ENCODE measurements around the gene ANO4.

The ANO4 gene

DNA sequence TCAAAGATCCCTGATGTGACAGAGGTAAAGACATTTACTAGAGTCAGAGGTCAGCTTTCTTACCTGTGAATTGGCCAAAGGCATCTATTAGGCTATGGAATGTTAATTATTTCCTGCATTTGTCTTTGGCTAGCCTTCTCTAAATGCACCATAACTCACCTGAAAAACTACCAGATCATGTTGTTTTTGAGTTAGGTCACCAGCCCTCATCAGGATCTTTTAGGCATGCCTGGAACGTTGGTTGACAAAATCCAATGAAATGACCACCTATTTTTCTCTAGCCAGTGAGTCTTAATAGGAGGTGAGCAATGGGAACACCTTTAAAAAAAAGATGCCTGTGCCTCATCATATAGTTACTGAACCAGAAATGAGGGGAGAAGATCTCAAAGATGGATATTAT lies 46.2 kb downstream of the ANO4 start:
- no peak overlapping the region for H3K27ac ChIP-seq (replicated peaks)
- peaks cover 9% of the 10 kb centered on the region for H3K27me3 ChIP-seq (ENCODE audit: insufficient read depth, poor library complexity, severe bottlenecking)
- no peak overlapping the region for H3K4me3 ChIP-seq (replicated peaks; ENCODE audit: insufficient read depth, low read length)
- no peak for DNase-seq (ENCODE audit: low read depth in 1 of 2, low spot score in 1 of 2)
- no peak for TF ChIP-seq GABPA (IDR thresholded peaks at IDR 0.05; ENCODE audit: low read depth)

DNA sequence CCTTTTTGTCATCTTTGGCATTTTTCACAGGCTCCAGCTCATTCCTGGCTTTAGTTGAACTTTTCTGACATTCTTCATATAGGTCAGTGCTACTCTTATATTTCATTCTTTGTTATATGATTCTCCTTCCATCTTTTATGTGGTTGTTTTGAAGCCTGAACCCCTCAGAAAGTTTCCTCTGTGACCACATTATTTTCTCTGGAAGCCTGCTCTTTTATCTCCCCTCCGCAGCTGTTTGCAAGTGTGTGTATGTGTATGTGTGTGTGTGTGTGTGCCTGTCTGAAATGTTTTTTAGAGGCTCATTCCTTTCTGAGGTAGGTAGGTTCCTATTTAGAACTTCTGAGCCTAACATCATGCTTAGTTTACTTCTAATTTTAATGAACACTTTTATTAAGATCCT lies 47.6 kb downstream of the ANO4 start:
- H3K27me3 ChIP-seq (ENCODE audit: insufficient read depth, poor library complexity, severe bottlenecking) = no peaks in the 10 kb centered on the region
- H3K27ac ChIP-seq (replicated peaks) = no peak overlapping the region
- DNase-seq (ENCODE audit: low read depth in 1 of 2, low spot score in 1 of 2) = no peak
- no peak overlapping the region for H3K4me3 ChIP-seq (replicated peaks; ENCODE audit: insufficient read depth, low read length)
- TF ChIP-seq, protein P1, sequence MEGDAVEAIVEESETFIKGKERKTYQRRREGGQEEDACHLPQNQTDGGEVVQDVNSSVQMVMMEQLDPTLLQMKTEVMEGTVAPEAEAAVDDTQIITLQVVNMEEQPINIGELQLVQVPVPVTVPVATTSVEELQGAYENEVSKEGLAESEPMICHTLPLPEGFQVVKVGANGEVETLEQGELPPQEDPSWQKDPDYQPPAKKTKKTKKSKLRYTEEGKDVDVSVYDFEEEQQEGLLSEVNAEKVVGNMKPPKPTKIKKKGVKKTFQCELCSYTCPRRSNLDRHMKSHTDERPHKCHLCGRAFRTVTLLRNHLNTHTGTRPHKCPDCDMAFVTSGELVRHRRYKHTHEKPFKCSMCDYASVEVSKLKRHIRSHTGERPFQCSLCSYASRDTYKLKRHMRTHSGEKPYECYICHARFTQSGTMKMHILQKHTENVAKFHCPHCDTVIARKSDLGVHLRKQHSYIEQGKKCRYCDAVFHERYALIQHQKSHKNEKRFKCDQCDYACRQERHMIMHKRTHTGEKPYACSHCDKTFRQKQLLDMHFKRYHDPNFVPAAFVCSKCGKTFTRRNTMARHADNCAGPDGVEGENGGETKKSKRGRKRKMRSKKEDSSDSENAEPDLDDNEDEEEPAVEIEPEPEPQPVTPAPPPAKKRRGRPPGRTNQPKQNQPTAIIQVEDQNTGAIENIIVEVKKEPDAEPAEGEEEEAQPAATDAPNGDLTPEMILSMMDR (IDR thresholded peaks at IDR 0.05; ENCODE audit: insufficient read depth, low read length) = no peak
- TF ChIP-seq, protein P2, sequence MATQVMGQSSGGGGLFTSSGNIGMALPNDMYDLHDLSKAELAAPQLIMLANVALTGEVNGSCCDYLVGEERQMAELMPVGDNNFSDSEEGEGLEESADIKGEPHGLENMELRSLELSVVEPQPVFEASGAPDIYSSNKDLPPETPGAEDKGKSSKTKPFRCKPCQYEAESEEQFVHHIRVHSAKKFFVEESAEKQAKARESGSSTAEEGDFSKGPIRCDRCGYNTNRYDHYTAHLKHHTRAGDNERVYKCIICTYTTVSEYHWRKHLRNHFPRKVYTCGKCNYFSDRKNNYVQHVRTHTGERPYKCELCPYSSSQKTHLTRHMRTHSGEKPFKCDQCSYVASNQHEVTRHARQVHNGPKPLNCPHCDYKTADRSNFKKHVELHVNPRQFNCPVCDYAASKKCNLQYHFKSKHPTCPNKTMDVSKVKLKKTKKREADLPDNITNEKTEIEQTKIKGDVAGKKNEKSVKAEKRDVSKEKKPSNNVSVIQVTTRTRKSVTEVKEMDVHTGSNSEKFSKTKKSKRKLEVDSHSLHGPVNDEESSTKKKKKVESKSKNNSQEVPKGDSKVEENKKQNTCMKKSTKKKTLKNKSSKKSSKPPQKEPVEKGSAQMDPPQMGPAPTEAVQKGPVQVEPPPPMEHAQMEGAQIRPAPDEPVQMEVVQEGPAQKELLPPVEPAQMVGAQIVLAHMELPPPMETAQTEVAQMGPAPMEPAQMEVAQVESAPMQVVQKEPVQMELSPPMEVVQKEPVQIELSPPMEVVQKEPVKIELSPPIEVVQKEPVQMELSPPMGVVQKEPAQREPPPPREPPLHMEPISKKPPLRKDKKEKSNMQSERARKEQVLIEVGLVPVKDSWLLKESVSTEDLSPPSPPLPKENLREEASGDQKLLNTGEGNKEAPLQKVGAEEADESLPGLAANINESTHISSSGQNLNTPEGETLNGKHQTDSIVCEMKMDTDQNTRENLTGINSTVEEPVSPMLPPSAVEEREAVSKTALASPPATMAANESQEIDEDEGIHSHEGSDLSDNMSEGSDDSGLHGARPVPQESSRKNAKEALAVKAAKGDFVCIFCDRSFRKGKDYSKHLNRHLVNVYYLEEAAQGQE (IDR thresholded peaks at IDR 0.05; ENCODE audit: insufficient replicate concordance, low read depth) = no peak

DNA sequence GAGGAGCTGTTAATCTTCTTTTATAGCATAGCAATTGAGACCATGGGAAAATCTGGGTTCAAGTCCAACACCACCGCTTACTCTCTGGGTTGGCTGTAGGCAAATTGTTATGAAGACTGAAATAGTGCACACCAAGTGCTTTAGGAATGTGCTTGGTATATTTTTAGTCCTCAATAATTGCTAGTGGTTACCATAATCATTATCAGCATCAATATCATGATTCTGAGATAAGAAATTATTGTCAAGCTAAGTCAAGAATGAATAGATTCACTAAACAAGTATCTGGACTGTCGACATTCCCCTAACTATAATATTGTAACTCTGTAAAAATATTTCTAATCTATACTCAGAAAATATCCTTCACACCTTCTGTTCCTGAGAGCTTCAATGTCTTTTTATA lies 48.5 kb downstream of the ANO4 start:
- Histone ChIP-seq H3K27ac (replicated peaks) (no peak overlapping the region), H3K4me3 (replicated peaks; ENCODE audit: insufficient read depth, low read length) (no peak overlapping the region), H3K27me3 (ENCODE audit: insufficient read depth, poor library complexity, severe bottlenecking) (no peaks in the 10 kb centered on the region)
- no peak for DNase-seq (ENCODE audit: low read depth in 1 of 2, low spot score in 1 of 2)
- TF ChIP-seq, protein P1 (IDR thresholded peaks at IDR 0.05; ENCODE audit: insufficient read depth, low read length) = no peak
- TF ChIP-seq, protein P2 (IDR thresholded peaks at IDR 0.05; ENCODE audit: insufficient replicate concordance, low read depth) = no peak
- TF ChIP-seq SPI1 (IDR thresholded peaks at IDR 0.05; ENCODE audit: borderline replicate concordance, low read depth) = no peak
- TF ChIP-seq POLR2AphosphoS5 (IDR thresholded peaks at IDR 0.05; ENCODE audit: low read depth) = no peak
- TF ChIP-seq GABPA (IDR thresholded peaks at IDR 0.05; ENCODE audit: low read depth) = no peak

DNA sequence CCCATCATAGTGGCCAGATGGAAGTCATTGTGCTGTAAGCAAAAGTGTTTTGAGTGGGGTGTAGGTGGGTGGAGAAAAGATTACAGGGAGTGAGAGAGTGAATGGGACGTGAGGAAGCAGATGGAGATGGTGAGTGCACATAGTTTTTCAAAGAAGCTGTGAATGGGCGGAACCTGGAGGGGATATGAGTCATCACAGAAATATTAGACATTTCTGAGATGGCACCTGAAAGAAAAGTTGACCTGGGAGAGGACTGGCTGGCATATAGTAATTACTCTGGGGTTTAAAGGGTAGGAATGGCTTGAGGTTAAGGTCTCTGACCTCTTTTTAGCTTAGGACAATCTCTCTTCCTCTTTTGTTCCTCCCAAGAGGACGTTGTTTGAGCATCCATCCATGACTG lies 50.5 kb downstream of the ANO4 start:
- TF ChIP-seq, protein P1 (IDR thresholded peaks at IDR 0.05; ENCODE audit: insufficient read depth, low read length) = no peak
- TF ChIP-seq POLR2AphosphoS5 (IDR thresholded peaks at IDR 0.05; ENCODE audit: low read depth) (no peak), GABPA (IDR thresholded peaks at IDR 0.05; ENCODE audit: low read depth) (no peak), SPI1 (IDR thresholded peaks at IDR 0.05; ENCODE audit: borderline replicate concordance, low read depth) (no peak)
- TF ChIP-seq, protein P2 (IDR thresholded peaks at IDR 0.05; ENCODE audit: insufficient replicate concordance, low read depth) = no peak
- no peak for DNase-seq (ENCODE audit: low read depth in 1 of 2, low spot score in 1 of 2)
- H3K27ac ChIP-seq (replicated peaks) = no peak overlapping the region
- no peaks in the 10 kb centered on the region for H3K27me3 ChIP-seq (ENCODE audit: insufficient read depth, poor library complexity, severe bottlenecking)
- H3K4me3 ChIP-seq (replicated peaks; ENCODE audit: insufficient read depth, low read length) = no peak overlapping the region

Data from HL-60 (cell line).